GM12875 (cell line): ENCODE results near the gene NCAM1.

Experiments used
- H3K4me3 ChIP-seq: one replicate; pipeline ENCODE4 v1.5.1; 2011; ENCODE audit warnings: low read depth, low read length, control low read depth
- TF ChIP-seq, protein P1 (sequence below): IDR thresholded peaks from 2 replicates; pipeline ENCODE4 v1.5.1; 2011; ENCODE audit warnings: low read depth, mild to moderate bottlenecking, control low read depth, inconsistent platforms, low read length, moderate library complexity, borderline replicate concordance; ENCODE audit not compliant: insufficient read depth

The NCAM1 gene

GRCh38 chr11:113103932-113104690, 142.9 kb downstream of the NCAM1 start:
- TF ChIP-seq, protein P1, sequence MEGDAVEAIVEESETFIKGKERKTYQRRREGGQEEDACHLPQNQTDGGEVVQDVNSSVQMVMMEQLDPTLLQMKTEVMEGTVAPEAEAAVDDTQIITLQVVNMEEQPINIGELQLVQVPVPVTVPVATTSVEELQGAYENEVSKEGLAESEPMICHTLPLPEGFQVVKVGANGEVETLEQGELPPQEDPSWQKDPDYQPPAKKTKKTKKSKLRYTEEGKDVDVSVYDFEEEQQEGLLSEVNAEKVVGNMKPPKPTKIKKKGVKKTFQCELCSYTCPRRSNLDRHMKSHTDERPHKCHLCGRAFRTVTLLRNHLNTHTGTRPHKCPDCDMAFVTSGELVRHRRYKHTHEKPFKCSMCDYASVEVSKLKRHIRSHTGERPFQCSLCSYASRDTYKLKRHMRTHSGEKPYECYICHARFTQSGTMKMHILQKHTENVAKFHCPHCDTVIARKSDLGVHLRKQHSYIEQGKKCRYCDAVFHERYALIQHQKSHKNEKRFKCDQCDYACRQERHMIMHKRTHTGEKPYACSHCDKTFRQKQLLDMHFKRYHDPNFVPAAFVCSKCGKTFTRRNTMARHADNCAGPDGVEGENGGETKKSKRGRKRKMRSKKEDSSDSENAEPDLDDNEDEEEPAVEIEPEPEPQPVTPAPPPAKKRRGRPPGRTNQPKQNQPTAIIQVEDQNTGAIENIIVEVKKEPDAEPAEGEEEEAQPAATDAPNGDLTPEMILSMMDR, result no peak

DNA sequence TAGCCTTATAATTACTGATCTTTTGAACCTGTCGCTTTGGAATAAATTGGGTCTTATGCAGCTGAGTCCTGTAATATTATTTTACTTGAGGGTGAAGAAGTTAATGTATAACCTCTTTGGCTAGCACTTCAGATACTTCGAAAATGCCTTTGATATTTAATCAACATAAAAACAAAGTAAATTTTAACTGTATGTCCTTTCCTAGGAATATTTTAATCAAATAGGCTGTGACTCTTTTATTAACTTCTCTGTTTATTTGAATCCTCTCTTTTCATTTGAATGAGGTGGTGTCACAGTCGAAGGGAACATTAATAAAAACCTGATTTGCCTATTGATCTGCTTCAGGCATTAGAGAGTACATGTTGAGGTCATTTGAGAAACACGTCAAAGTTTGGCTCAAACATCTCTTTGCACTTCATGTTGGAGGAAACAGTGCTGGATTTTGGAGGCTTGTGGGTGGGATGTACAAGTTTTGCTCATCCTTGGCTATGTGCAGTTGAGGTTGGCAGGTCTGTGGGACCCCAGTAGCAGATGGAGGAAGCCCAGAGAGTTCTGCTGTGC, 143.6 kb downstream of the NCAM1 start:
- H3K4me3 ChIP-seq, result no peak overlapping the region
- TF ChIP-seq, protein P1, result no peak

More at GRCh38 chr11:113103932-113104690, 142.9 kb downstream of the NCAM1 start:
- H3K4me3 ChIP-seq, result no peak overlapping the region

DNA sequence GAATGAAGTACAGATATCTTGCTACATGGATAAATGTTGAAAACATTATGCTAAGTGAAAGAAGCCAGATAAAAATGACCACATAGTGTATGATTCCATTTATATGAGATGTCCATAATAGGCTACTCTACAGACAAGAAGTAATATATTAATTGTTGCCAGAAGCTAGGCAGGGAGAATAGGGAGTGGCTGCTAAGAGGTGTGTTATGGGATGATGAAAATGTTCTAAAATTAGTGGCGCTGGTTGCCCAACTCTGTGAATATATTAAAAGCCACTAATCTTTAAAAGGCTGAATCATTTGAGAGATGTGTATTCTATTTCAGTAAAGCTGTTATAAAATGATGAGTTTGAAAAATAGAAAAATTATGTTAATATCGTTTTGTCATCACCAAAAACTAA, 144.4 kb downstream of the NCAM1 start:
- no peak overlapping the region for H3K4me3 ChIP-seq
- TF ChIP-seq, protein P1, result no peak

- TF ChIP-seq, protein P1, result no peak
- H3K4me3 ChIP-seq, result no peak overlapping the region
Measured at GRCh38 chr11:113106507-113106906, 145.3 kb downstream of the NCAM1 start.

DNA sequence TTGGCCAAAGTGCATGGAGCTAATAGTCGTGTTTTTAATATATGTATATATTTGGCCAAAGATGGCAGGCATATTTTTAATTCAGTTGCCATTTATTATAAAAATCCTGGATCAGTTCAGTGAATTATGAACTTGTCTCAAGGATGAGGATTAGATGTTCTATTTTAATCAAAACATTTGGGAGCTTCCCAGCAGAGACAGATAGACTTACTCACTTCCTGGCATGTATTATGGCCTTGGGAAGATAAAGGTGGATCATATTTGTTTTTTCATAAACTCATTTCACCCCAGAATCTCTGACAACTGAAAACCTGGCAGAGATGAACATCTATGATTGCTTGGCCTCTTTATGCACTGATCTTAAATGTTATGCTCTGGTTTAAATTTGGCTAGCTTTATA, 148.8 kb downstream of the NCAM1 start:
- TF ChIP-seq, protein P1, result no peak
- H3K4me3 ChIP-seq, result no peak overlapping the region

DNA sequence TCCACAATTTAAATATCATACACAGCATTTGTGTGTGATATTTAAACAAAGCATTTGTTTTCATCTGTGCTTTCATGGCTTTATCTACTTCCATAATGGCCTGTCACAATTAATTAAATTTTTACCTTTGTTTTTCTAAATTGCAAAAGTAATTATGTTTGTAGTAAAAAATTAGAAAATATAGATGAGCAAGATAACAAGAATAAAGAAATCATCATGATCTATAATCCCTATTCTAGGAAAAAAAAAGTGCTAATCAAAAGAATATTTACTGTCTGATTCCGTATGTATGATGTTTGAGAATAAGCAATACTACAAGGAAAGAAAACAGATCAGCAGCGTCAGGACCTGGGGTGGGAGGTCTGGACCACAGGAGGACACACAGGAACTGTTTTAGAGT, 149.9 kb downstream of the NCAM1 start:
- H3K4me3 ChIP-seq, result no peak overlapping the region
- TF ChIP-seq, protein P1, result no peak

DNA sequence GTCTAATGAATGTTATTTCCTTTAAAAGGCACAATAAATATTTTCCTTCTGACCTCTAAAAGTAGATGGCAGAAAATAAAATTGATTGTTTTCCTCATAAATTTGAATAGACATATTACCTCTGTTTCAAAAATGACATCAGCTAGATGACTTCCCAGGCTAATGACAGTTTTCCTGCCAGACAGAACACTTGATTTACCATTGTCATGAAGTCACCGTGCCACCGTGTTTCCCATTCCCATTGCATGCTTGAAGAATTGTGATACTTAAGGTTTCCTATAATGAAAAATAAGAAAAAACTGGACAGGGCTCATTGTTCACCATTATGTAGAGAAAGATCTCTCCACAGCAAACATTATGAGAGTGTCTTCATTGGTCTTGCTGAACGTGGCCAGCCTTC, 151.1 kb downstream of the NCAM1 start:
- TF ChIP-seq, protein P1, result no peak
- no peak overlapping the region for H3K4me3 ChIP-seq
